Measurements from ENCODE around the gene KSR1. TPM values are rescaled to one million over a fixed set of nuclear protein-coding genes. Genes with fewer than 3 reads are reported as not detected.

KSR1 gene
- total and polyA plus RNA-seq, 9 of the 15 experiments (the other 6 are each of a cell fraction or from before 2014, with no cell fraction given), result 1.4 to 51.7 (median 18.4) TPM

- TF ChIP-seq REST (IDR thresholded peaks at IDR 0.05; ENCODE audit: borderline replicate concordance) (no peak; the same call in 1 of the 2 replicates), REST (CRISPR knock-in tag; IDR thresholded peaks at IDR 0.05; ENCODE audit: low read depth) (no peak), HMBOX1 (IDR thresholded peaks at IDR 0.05) (peak; percentile 96), XRCC3 (IDR thresholded peaks at IDR 0.05) (no peak), FOXK2 (conservative IDR thresholded peaks at IDR 0.05 in 1 of 2, IDR thresholded peaks at IDR 0.05 in 1 of 2; ENCODE audit: low read depth in 2 of 2) (peak; percentile 46 to 61), E2F1 (CRISPR knock-in tag; IDR thresholded peaks at IDR 0.05) (no peak), ZNF274 (IDR thresholded peaks at IDR 0.05; ENCODE audit: borderline replicate concordance, low read depth, low read length) (no peak), SP2 (IDR thresholded peaks at IDR 0.05; ENCODE audit: extremely low read depth, low read depth, low read length, poor library complexity, severe bottlenecking) (no peak), FOS (IDR thresholded peaks at IDR 0.05; ENCODE audit: extremely low read depth, insufficient read length) (no peak), NKRF (IDR thresholded peaks at IDR 0.05; ENCODE audit: borderline replicate concordance) (peak; percentile 97), RFX5 (IDR thresholded peaks at IDR 0.05; ENCODE audit: low read depth, low read length) (no peak), HDAC8 (tag; IDR thresholded peaks at IDR 0.05) (no peak), ZNF134 (CRISPR knock-in tag; conservative IDR thresholded peaks at IDR 0.05) (no peak), SIN3B (IDR thresholded peaks at IDR 0.05; ENCODE audit: low read depth) (no peak), CTBP1 (IDR thresholded peaks at IDR 0.05; ENCODE audit: borderline replicate concordance) (peak; percentile 62; the same call in 1 of the 2 replicates), NR3C1 (CRISPR knock-in tag; IDR thresholded peaks at IDR 0.05) (no peak), ZNF41 (CRISPR knock-in tag; conservative IDR thresholded peaks at IDR 0.05) (no peak), DIDO1 (tag; IDR thresholded peaks at IDR 0.05; ENCODE audit: low read depth) (no peak)
Observed at GRCh38 chr17:27526604-27527002, 70.4 kb downstream of the KSR1 start (continued).
